GM12878 (cell line): Measurements from ENCODE around the gene DHX34. TPM values are rescaled to one million over a fixed set of nuclear protein-coding genes. Genes with fewer than 3 reads are reported as not detected.

Source experiments
- ATAC-seq: fragments of 200-7000 bp; cut with Tn5 transposase; 3 replicates; pipeline ENCODE4 v1.9.1; 2020; ENCODE audit warnings: mild to moderate bottlenecking, moderate library complexity
- BruUV-seq: library from RNA; stranded (reverse); fragments of 400-500 nt; replicated peaks from 2 replicates; lab custom pipeline; 2021; lab: Mats Ljungman, UMichigan
- CTCF ChIA-PET: fragments of 300-600 bp; sonication (Branson Sonifier 250); formaldehyde crosslinking; extraction: SDS; loops from one replicate; lab custom pipeline; 2021; ENCODE audit warnings: inconsistent platforms; lab: Yijun Ruan, JAX
- POLR2A ChIA-PET: fragments of 350-600 bp; formaldehyde crosslinking; extraction: SDS; loops from one replicate; lab custom pipeline; 2021; ENCODE audit warnings: inconsistent platforms; lab: Charles Lee
- RAD21 ChIA-PET: fragments of 300-600 bp; sonication (Branson Sonifier 250); formaldehyde crosslinking; loops from one replicate; lab custom pipeline; 2023; ENCODE audit warnings: antibody characterized with exemption; ENCODE audit not compliant: unreplicated experiment; lab: Charles Lee
- SMC1A ChIA-PET: fragments of 300-600 bp; sonication (Branson Sonifier 250); formaldehyde crosslinking; loops from one replicate; lab custom pipeline; 2023; ENCODE audit not compliant: unreplicated experiment, uncharacterized antibody; lab: Charles Lee
- DNase-seq: peaks from one replicate; pipeline ENCODE4 v3.0.0-alpha.2; 2011; ENCODE audit warnings: low read depth, low spot score
- FAIRE-seq: peaks from 3 replicates; lab custom pipeline; 2011; peaks lifted over from hg19 to GRCh38; lab: Jason Lieb, UNC
- H2AFZ ChIP-seq: 2 replicates; pipeline ENCODE4 v1.6.0; 2011; ENCODE audit warnings: low read depth, low read length, control low read depth; ENCODE audit not compliant: control insufficient read depth
- H3K27ac ChIP-seq: 2 replicates; pipeline ENCODE4 v1.5.1; 2011; ENCODE audit warnings: control low read depth; ENCODE audit not compliant: control insufficient read depth, insufficient read depth
- H3K27me3 ChIP-seq, 2 experiments: replicated peaks in 1 of 2; 2 replicates each; pipeline versions ENCODE4 v1.6.0 to v1.6.1; 2011; ENCODE audit warnings: low read length in 1 of 2; ENCODE audit not compliant: control insufficient read depth in 2 of 2, insufficient read depth in 2 of 2
- H3K36me3 ChIP-seq, 2 experiments: 2 replicates each; pipeline ENCODE4 v1.5.1; 2011; ENCODE audit warnings: low read length in 1 of 2; ENCODE audit not compliant: control insufficient read depth in 2 of 2, insufficient read depth in 2 of 2
- H3K4me1 ChIP-seq: 2 replicates; pipeline ENCODE4 v1.6.1; 2011; ENCODE audit warnings: mild to moderate bottlenecking, low read length, moderate library complexity, mixed read lengths; ENCODE audit not compliant: control insufficient read depth, insufficient read depth
- H3K4me2 ChIP-seq: 2 replicates; pipeline ENCODE4 v1.6.0; 2011; ENCODE audit warnings: control low read depth; ENCODE audit not compliant: control insufficient read depth, insufficient read depth
- H3K4me3 ChIP-seq: fragments of 200-600 bp; sonication (generic); 2 replicates; pipeline ENCODE4 v1.5.1; 2016
- H3K79me2 ChIP-seq: 2 replicates; pipeline ENCODE4 v1.6.0; 2011; ENCODE audit warnings: low read length; ENCODE audit not compliant: control insufficient read depth, insufficient read depth
- H3K9ac ChIP-seq: 2 replicates; pipeline ENCODE4 v1.8.0; 2011; ENCODE audit warnings: low read length, control low read depth, mixed read lengths; ENCODE audit not compliant: control insufficient read depth, insufficient read depth
- H3K9me3 ChIP-seq: replicated peaks from 3 replicates; pipeline ENCODE4 v1.5.1; 2011; ENCODE audit warnings: mild to moderate bottlenecking, low read length; ENCODE audit not compliant: control insufficient read depth, insufficient read depth
- H4K20me1 ChIP-seq: 2 replicates; pipeline ENCODE4 v1.6.0; 2011; ENCODE audit not compliant: control insufficient read depth, insufficient read depth
- CTCF ChIP-seq, 3 experiments: IDR thresholded peaks in 2 of 3; conservative IDR thresholded peaks in 1 of 3; 2 replicates each; pipeline ENCODE4 v1.5.1; 2011; ENCODE audit warnings: low read depth in 3 of 3, low read length in 3 of 3, mild to moderate bottlenecking in 3 of 3, control low read depth in 2 of 3, moderate library complexity in 2 of 3, inconsistent platforms in 1 of 3, mixed read lengths in 1 of 3; ENCODE audit not compliant: control insufficient read depth in 2 of 3, insufficient read depth in 1 of 3; ENCODE audit errors: extremely low read depth in 1 of 3
- PAX5 ChIP-seq: IDR thresholded peaks from 2 replicates; pipeline ENCODE4 v1.6.1; 2011; ENCODE audit warnings: low read depth, low read length, borderline replicate concordance
- RAD21 ChIP-seq: IDR thresholded peaks from 2 replicates; pipeline ENCODE4 v1.6.1; 2011; ENCODE audit warnings: mild to moderate bottlenecking, low read depth, low read length, moderate library complexity; ENCODE audit not compliant: insufficient read depth
- SMC3 ChIP-seq: IDR thresholded peaks from 2 replicates; pipeline ENCODE4 v1.6.1; 2011; ENCODE audit warnings: low read length, improper control_type of control experiment, borderline replicate concordance
- YY1 ChIP-seq: IDR thresholded peaks from 2 replicates; pipeline ENCODE4 v1.6.1; 2011; ENCODE audit warnings: low read depth, mild to moderate bottlenecking, low read length
- WGBS: methylation state at CpG from one replicate; pipeline ENCODE4 v1.1.6; 2016; ENCODE audit warnings: low lambda C conversion rate; ENCODE audit not compliant: insufficient replicate concordance, insufficient coverage; ENCODE audit errors: missing lambda C conversion rate; 5-methylcytosine and 5-hydroxymethylcytosine counted together
- in situ Hi-C: fragments of 300-500 bp; cut with MboI; formaldehyde crosslinking; loops from 9 replicates; pipeline ENCODE4 v1.14.3; 2018; ENCODE audit warnings: mixed read lengths
- intact Hi-C: fragments of 100-400 bp; cut with micrococcal nuclease; formaldehyde crosslinking; loops from one replicate; pipeline ENCODE4 v1.14.2; 2022; ENCODE audit not compliant: unreplicated experiment
- polyA plus RNA-seq, 11 experiments: library from polyadenylated mRNA; depleted of rRNA in 4 of 11; unstranded in 6 of 11; stranded (reverse) in 5 of 11; fragments of >200 nt; fragmentation: Nextera tagmentation in 4 of 11; fragmentation: Illumina TruSeq in 1 of 11; extraction: Ambion mirVana in 4 of 11; extraction: Trizol in 1 of 11; gene quantifications; 1 replicate in 1 of 11; 2 replicates in 10 of 11; pipeline versions ENCODE4 v1.2.1 to v1.2.3, GENCODE V29; 2011 to 2016; ENCODE audit warnings: inconsistent platforms in 2 of 11, missing spikeins in 2 of 11, low read depth in 1 of 11
- total RNA-seq, 4 experiments: library from RNA; depleted of rRNA in 3 of 4; stranded (reverse); fragments of >200 nt in 3 of 4; fragmentation: Illumina TruSeq in 1 of 4; extraction: Trizol in 1 of 4; gene quantifications; 2 replicates each; pipeline versions ENCODE4 v1.2.1 to v1.2.3, GENCODE V29; 2013 to 2021
- TF ChIP-seq, protein P1 (sequence below): fragments of 450-650 bp; IDR thresholded peaks from 2 replicates; pipeline ENCODE4 v1.6.1; 2018; ENCODE audit warnings: mild to moderate bottlenecking, low read depth, moderate library complexity; ENCODE audit not compliant: partially characterized antibody

The DHX34 gene
- total and polyA plus RNA-seq, 10 of the 15 experiments (the other 5 are each of a cell fraction or from before 2014, with no cell fraction given) = 0.19 to 16.9 (median 10.5) TPM

DNA sequence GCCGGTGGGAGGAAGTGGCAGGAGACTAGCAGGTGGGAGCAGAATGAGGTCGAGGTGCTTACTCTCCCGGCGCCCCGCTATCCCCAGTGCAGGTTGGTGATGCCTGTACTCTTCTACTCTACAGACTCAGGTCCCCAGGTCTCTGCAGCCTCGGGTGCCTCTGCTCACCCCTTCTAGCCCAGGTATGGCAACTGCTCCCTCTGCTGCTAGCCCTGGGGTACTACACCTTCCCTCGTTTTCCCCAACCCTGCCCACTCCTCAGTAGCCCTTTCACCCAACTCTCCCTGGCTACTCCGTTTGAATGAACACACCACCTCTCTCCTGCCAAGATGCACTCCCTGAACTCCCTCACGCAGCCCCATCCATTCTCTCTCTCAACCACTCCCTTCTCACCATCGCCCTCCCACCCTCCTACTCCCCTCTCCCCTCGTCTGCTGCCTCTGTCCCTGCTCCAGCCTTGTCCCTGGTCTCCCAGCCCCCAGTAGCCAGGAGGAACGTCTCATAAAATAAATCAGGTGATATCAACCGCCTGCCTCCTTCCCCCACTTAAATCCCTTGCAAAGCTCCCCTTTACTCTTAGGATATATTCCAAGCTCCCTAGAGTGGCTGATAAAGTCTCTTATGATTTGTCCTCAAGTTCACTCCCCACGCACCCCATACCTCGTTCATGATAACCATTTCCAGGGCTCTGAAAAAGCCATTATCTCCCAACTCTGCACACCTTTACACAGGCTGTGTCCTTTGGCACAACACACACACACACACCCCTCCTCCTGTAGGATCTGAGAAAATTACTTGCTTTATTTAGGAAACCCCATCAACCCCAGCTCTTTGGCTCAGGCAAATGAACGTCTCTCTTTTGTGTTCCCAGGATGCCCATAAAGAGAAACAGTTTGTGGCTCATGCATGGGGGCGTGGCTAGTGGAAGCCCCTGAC is 78.4 kb downstream of the DHX34 start:
- Histone ChIP-seq H3K36me3 (no peaks in the 10 kb centered on the region), H3K27me3 (peaks cover 4 to 17% of the 10 kb centered on the region in 2 experiments), H2AFZ (peak overlapping the region; percentile 16), H3K9ac (no peak overlapping the region), H3K9me3 (no peaks in the 10 kb centered on the region), H3K4me2 (peak overlapping the region; percentile 75), H4K20me1 (no peaks in the 10 kb centered on the region), H3K4me1 (peaks cover 9% of the 10 kb centered on the region)
- ChIA-PET RAD21 (interaction anchor here (0.8 to 2.4 kb wide), 11 partner anchors 9 to 296 kb away, joined by 3 to 19 read pairs (median 5); partner anchors contain the start of genes DHX34 and KPTN), SMC1A (interaction anchor here (1.0 to 1.9 kb wide), 10 partner anchors 9 to 279 kb away, joined by 3 to 12 read pairs (median 4); no protein-coding TSS in a partner anchor)
- 8% methylated on average over 16 of the region's 17 CpGs for WGBS
- DNase-seq = no peak
- peak; percentile 62 for FAIRE-seq
- intact Hi-C loops = loop anchor here (1.0 kb wide), 3 partner anchors 36 to 143 kb away; no protein-coding TSS in a partner anchor
- in situ Hi-C loops = loop anchor here (5.0 kb wide), 1 partner anchor 130 kb away; no protein-coding TSS in a partner anchor
- peak; percentile 90 for ATAC-seq
- 0 out of 2 replicates have a peak, but pooled peaks have one; percentile 12 for TF ChIP-seq PAX5
- TF ChIP-seq CTCF (IDR thresholded peaks at IDR 0.05 in 2 of 3, conservative IDR thresholded peaks at IDR 0.05 in 1 of 3; ENCODE audit: control insufficient read depth in 2 of 3, extremely low read depth in 1 of 3, insufficient read depth in 1 of 3, low read depth in 3 of 3, low read length in 3 of 3) = peak; percentile 87 to 95 (median 91)
- TF ChIP-seq YY1 = 0 out of 2 replicates have a peak, but pooled peaks have one; percentile 29
- peak; percentile 73 for TF ChIP-seq RAD21
- peak; percentile 86 for TF ChIP-seq SMC3
- TF ChIP-seq, protein P1, sequence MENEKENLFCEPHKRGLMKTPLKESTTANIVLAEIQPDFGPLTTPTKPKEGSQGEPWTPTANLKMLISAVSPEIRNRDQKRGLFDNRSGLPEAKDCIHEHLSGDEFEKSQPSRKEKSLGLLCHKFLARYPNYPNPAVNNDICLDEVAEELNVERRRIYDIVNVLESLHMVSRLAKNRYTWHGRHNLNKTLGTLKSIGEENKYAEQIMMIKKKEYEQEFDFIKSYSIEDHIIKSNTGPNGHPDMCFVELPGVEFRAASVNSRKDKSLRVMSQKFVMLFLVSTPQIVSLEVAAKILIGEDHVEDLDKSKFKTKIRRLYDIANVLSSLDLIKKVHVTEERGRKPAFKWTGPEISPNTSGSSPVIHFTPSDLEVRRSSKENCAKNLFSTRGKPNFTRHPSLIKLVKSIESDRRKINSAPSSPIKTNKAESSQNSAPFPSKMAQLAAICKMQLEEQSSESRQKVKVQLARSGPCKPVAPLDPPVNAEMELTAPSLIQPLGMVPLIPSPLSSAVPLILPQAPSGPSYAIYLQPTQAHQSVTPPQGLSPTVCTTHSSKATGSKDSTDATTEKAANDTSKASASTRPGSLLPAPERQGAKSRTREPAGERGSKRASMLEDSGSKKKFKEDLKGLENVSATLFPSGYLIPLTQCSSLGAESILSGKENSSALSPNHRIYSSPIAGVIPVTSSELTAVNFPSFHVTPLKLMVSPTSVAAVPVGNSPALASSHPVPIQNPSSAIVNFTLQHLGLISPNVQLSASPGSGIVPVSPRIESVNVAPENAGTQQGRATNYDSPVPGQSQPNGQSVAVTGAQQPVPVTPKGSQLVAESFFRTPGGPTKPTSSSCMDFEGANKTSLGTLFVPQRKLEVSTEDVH = no peak
- TF ChIP-seq, all 136 proteins: peak for 5
- ChIA-PET POLR2A (interaction anchor here (1.2 kb wide), 1 partner anchor 134 kb away, joined by 3 read pairs; no protein-coding TSS in a partner anchor), CTCF (interaction anchor here (0.6 to 2.2 kb wide), 25 partner anchors 9 to 436 kb away, joined by 3 to 28 read pairs (median 5); partner anchors contain the start of genes DHX34, KPTN and NAPA)
- Histone ChIP-seq H3K79me2 (no peaks in the 10 kb centered on the region), H3K4me3 (0 out of 2 replicates have a peak overlapping the region, but pooled peaks have one; percentile 18), H3K27ac (no peak overlapping the region)
- BruUV-seq = no TSS peak
